Thyroid gland (tissue), 4 donors: Measurements from ENCODE around the gene OXA1L.

ENCODE experiments used
- CTCF ChIP-seq, 6 experiments: fragments of 200-600 bp in 3 of 6; fragments of 450-650 bp in 3 of 6; sonication (generic) in 3 of 6; IDR thresholded peaks; one replicate each; pipeline ENCODE4 v1.5.1; 2016 to 2019; ENCODE audit warnings: antibody characterized with exemption in 6 of 6, mild to moderate bottlenecking in 2 of 6, inconsistent platforms in 1 of 6, moderate library complexity in 1 of 6
- POLR2A ChIP-seq, 2 donors: fragments of 450-650 bp; IDR thresholded peaks; one replicate each; pipeline ENCODE4 v1.6.1; 2017; ENCODE audit warnings: antibody characterized with exemption in 2 of 2, mild to moderate bottlenecking in 2 of 2, moderate library complexity in 1 of 2

GRCh38 chr14:22797017-22797917 lies 30.8 kb downstream of the OXA1L start:
- no peak for TF ChIP-seq POLR2A (IDR thresholded peaks at IDR 0.05)
- TF ChIP-seq CTCF (IDR thresholded peaks at IDR 0.05): no peak
